GM20431 (cell line): ENCODE results near the gene COG5.

Experiments
- in situ Hi-C: fragments of 300-500 bp; cut with MseI, MboI; formaldehyde crosslinking; loops from one replicate; pipeline ENCODE4 v1.15.0; 2020; ENCODE audit warnings: low sequenced_read_pairs; ENCODE audit not compliant: unreplicated experiment

The COG5 gene

DNA sequence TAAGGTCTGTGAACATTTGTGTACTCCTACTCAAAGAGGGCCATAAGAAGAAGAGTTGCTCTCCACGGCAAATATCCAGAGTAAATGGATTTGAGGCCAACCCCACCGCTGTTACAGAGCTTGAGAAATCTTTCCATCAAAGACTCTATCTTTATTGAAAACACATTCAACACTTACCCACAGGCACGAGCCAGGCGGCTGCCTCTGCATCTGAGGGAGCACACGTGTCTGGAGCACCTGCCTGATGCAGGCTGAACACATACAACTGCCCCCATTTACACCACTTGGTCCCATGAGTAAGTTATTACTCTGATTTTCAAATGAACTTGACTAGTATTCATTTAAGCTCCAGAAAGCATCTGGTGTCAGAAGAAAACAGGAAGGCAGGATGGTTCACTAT lies 356.3 kb downstream of the COG5 start:
- in situ Hi-C loops, result no loop called here

- in situ Hi-C loops, result no loop called here
These were observed 357.0 kb downstream of the COG5 start for GRCh38 chr7:107206706-107207105.

DNA sequence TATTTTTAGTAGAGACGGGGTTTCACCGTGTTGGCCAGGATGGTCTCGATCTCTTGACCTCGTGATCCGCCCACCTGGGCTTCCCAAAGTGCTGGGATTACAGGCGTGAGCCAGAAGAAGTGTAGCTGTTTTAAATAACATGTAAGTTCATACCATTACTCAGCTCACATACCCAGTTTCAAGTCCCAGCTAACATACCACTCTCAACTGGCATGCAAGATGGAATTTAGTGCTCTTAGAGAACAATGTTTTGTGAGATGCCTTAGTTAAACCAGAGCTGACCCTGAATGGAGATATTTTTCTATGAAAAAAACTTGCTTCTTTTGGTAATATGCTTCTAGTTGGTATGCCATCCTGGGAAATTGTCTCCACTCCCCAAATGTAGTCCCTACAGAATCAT lies 357.6 kb downstream of the COG5 start:
- in situ Hi-C loops, result no loop called here

DNA sequence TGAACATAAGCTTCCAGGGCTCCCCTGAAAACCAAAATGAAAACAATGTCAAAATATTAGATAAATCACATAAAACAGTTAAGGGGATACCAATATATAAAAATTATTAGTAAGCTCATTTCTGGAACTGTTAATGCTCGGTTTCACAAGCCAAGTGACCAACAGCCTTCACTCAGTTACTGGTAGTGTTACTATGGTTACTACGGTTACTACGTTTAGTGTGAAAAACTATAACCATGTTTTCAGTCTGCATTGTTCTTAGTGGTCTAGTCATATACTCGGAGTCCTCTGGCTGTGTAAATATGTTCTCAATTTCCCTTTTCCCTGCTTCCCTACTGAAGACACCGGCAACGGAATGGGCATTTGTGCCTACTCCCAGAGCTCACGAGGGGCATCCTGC lies 360.1 kb downstream of the COG5 start:
- in situ Hi-C loops, result no loop called here

DNA sequence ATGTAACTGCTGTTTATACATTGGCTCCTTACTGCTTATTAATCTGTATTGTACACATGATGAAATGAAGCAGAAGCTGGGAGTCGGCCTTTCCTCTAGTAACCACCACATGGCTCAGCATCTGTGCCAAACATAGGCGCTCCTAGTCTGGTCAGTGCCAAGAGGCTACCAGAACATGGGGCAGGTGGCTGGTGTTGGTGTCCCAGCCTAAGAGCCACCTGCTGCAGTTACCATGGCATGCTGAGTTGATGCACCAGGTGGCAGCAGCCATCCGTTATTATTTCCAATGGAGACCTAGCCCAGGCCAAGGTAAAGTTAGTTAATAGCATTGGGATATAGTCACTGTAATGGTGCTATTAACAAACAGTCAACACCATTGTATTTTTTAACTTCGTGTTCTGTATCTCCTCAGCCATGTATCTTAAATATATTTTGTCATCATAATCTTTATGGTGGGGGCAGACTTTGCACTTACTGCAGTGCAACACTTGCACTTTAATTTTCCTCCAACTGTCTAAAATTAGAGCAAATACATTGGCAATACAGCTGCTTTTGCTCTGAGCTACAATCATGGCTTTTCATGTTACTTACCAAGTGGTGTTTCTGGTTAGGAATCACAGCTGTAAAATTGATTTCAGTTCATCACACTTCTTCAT lies 361.8 kb downstream of the COG5 start:
- in situ Hi-C loops, result no loop called here

- in situ Hi-C loops, result no loop called here
These were observed 366.7 kb downstream of the COG5 start for GRCh38 chr7:107196834-107197610.

DNA sequence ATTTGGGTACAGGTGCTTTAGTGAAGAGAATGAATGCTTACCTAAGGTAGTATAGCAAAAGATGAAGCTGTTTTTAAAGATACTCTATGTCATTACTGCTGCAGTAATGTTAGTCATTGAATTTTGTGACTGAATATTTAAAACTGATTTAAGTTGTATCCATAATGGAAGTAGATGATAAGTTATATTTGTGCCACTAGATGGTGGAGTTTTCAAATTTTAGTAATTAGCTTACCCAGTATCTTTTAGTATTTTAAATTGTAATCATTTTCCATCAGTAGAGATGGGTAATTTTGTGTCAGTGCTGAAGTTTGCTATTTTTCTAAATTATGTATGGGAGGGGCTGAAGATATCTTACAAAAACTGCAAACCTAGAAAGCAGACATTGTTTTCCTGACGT lies 369.7 kb downstream of the COG5 start:
- in situ Hi-C loops, result no loop called here

DNA sequence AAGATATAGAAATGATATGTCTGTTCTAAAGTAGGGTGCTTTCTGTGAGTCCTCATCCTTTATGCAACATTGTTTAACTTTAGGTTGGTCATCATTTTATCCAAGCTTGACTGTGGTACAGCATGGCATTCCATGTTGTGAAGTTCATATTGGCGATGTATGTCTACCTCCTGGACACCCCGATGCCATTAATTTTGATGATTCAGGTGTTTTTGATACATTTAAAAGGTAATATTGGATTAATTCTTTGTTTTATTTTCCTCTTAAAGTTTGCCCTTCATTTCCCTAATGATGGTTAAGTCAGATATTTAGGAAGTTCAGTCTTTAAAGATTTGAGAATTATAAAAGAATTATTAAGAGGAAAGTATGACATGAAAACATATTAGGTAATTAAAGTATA lies 373.6 kb downstream of the COG5 start:
- in situ Hi-C loops, result no loop called here

DNA sequence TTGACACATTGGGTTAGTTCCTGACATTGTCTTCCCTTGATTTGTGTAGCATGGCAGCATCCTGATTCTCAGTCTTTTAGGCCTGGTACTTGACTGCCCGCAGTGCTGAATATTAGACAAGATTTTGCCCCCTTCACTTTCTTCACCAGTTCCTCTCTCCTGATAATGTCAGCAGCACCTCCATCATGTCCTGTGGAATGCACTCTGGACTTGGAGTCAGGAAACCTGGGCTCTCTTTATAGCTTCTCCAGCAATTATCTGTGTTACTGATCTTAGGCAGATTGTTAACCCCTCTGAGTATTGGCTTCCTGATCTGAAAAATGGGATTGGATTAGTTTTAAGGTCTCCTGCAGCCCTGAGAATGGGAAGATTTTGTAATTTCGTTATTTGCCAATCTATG lies 375.9 kb downstream of the COG5 start:
- in situ Hi-C loops, result no loop called here

- in situ Hi-C loops, result no loop called here
These were observed 377.5 kb downstream of the COG5 start for GRCh38 chr7:107186240-107186639.

DNA sequence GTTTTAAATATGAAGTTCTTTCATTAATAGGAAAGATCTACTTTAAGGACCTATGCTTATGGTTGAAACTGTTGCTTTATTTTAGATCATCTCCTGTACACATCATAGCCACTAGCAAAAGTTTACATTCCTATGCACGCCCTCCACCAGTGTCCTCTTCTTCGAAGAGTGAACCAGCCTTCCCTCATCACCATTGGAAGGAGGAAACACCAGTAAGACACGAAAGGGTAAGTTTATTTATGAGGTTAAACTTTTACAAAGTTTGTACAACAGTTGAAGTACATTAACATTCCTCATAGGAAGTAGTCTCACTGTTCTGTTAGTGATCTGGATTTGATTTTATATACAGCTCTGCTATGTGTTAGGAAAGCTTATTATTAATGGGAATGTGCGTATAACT lies 378.0 kb downstream of the COG5 start:
- in situ Hi-C loops, result no loop called here

- in situ Hi-C loops, result no loop called here
These were observed 382.5 kb downstream of the COG5 start for GRCh38 chr7:107181172-107181571.

DNA sequence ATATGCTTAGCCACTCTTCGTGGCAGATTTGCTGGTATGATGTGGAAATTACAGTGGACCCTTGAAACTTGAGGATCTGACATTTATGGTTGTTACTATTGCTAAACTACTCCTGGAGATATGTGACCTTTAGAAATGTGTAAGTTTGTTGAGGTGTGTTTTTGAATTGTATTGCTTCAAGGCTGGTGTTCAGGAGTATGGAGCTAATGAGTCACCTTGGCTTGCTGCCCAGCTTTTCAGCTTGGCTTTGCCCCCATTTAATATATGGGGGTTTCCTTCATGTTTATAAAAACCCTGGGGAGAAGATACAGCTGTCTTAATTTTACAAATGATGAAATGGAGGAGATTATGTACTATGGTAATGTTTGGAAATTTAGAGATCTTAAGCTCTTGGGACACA lies 383.3 kb downstream of the COG5 start:
- in situ Hi-C loops, result no loop called here

- in situ Hi-C loops, result no loop called here
These were observed 384.2 kb downstream of the COG5 start for GRCh38 chr7:107179326-107180164.

DNA sequence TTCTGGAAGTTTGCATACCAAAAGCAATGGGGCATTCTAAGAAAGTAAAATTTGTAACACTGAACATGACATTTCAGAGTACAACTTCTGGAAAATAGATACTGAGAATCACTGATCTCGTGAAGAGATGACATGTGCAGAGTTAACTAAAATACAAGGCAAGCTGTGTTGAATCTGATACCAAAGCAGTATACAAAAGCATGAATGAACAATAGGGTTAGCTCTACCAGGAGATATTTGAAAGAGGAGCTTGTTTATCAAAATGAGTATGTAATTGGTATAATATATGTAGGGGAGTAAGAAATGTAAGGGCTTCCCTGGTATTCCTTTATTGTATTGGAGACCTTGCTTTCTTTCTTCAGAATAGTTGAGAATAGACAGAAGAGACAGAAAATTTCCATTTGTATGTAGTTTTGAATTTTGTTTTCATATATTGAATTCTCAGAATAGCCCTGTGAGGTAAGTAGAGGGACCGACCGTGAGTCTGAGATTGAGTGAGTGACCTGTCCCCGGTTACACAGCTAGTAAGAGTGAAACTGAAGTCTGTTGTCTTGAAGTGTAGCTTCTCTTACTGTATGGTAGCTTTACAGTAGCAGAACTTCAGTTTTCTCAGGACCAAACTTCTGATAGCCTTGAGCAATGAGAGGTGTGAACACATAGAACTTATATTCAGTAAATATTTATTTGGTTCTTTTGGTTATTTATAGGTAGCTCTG lies 389.9 kb downstream of the COG5 start:
- in situ Hi-C loops, result no loop called here

- in situ Hi-C loops, result no loop called here
These were observed 390.5 kb downstream of the COG5 start for GRCh38 chr7:107173191-107173590.

DNA sequence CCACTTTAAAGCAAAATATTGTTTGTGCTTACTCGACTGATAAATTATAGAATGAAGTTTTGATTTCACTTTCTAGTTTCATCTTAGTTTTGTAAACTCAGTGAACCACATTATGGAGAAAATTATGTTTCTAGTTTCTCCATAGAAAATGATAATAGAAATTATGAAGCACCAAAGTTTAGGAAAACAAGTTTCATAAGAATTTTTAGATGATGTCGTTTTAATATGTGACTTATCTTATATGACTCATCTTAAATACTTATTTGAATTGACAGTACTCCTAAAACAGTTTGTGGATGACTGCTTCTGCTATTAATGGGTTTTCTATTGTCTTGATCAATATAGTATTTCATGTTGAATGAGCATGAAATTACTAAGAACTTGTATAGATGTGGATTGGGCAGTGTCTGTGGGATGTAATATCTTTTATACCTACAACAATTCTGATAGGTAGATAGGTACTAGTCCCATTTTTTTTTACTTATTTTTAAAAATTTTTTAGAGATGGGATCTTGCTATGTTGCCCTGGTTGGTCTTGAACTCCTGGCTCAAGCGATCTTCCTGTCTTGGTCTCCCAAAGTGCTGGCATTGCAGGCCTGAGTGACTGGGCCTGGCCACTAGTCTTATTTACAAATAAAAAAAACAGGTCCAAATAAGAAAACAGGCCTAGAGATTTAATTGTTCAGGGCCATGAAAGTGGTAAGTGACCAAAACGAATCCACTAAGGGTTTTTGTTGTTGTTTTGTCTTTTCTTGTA lies 391.3 kb downstream of the COG5 start:
- in situ Hi-C loops, result no loop called here

DNA sequence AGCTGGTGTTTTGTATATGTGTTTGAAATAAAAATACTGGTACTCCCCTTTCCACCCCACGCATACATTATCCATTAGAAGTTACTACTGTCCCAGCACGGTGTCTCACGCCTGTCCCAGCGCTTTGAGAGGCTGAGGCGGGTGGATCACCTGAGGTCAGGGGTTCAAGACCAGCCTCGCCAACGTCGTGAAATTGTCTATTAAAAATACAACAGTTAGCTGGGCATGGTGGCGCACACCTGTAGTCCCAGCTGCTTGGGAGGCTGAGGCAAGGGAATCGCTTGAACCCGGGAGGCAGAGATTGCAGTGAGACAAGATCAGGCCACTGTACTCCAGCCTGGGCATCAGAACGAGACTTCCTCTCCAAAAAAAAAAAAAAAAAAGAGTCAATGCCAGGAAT lies 392.2 kb downstream of the COG5 start:
- in situ Hi-C loops, result no loop called here

- in situ Hi-C loops, result no loop called here
These were observed 393.4 kb downstream of the COG5 start for GRCh38 chr7:107170051-107170915.
